HCT116 (cell line): ENCODE data around the gene TBKBP1.

Source experiments
- CBX3 ChIP-seq: IDR thresholded peaks from 2 replicates; pipeline ENCODE4 v1.6.1; 2012; ENCODE audit warnings: low read depth
- CTCF ChIP-seq, 3 experiments: fragments of 200-600 bp in 1 of 3; sonication (generic) in 1 of 3; IDR thresholded peaks in 2 of 3; conservative IDR thresholded peaks in 1 of 3; 2 replicates each; pipeline ENCODE4 v1.5.1; 2012 to 2017; ENCODE audit warnings: low read depth in 2 of 3, low read length in 2 of 3, antibody characterized with exemption in 1 of 3, borderline replicate concordance in 1 of 3, control low read depth in 1 of 3, mild to moderate bottlenecking in 1 of 3, mixed read lengths in 1 of 3, mixed run types in 1 of 3, moderate library complexity in 1 of 3; ENCODE audit not compliant: insufficient read depth in 1 of 3
- EGR1 ChIP-seq: IDR thresholded peaks from 2 replicates; pipeline ENCODE4 v1.6.1; 2012; ENCODE audit warnings: low read depth
- EZH2 ChIP-seq: fragments of 200-600 bp; sonication (generic); IDR thresholded peaks from 2 replicates; pipeline ENCODE4 v1.6.1; 2017; ENCODE audit warnings: antibody characterized with exemption, mixed run types
- EZH2phosphoT487 ChIP-seq: fragments of 200-600 bp; IDR thresholded peaks from 2 replicates; pipeline ENCODE4 v1.6.1; 2018; ENCODE audit warnings: antibody characterized with exemption, borderline replicate concordance
- JUND ChIP-seq: IDR thresholded peaks from 2 replicates; pipeline ENCODE4 v1.6.1; 2012
- MAX ChIP-seq: IDR thresholded peaks from 2 replicates; pipeline ENCODE4 v1.6.1; 2012
- POLR2A ChIP-seq: IDR thresholded peaks from 2 replicates; pipeline ENCODE4 v1.7.0; 2011; ENCODE audit warnings: borderline replicate concordance; ENCODE audit not compliant: insufficient read depth, insufficient read length; ENCODE audit errors: extremely low read depth

- TF ChIP-seq EZH2 (no peak), POLR2A (no peak), CTCF (IDR thresholded peaks at IDR 0.05 in 2 of 3, conservative IDR thresholded peaks at IDR 0.05 in 1 of 3; ENCODE audit: borderline replicate concordance in 1 of 3, insufficient read depth in 1 of 3, low read depth in 2 of 3, low read length in 2 of 3) (no peak), CBX3 (no peak), EGR1 (no peak), MAX (no peak), JUND (no peak), EZH2phosphoT487 (no peak)
Measured at GRCh38 chr17:47708864-47709541, 15.0 kb downstream of the TBKBP1 start.
